ENCODE measurements around the gene C1QL4.

- no peak for TF ChIP-seq CTCF (conservative IDR thresholded peaks at IDR 0.05; ENCODE audit: low read depth, low read length)
- TF ChIP-seq EZH2 (IDR thresholded peaks at IDR 0.05; ENCODE audit: borderline replicate concordance, low read depth, low read length, poor library complexity, severe bottlenecking): no peak
These were observed 4.1 kb downstream of the C1QL4 start for GRCh38 chr12:49332891-49333371.

Measured in A673 (cell line).